Astrocyte of the spinal cord (primary cell): ENCODE data around the gene GRIK1.

Experiments
- DNase-seq: peaks from one replicate; pipeline ENCODE4 v3.0.0; 2011; ENCODE audit warnings: low read depth, low spot score
- H3K4me3 ChIP-seq: 2 replicates; pipeline ENCODE4 v1.5.1; 2011; ENCODE audit warnings: low read depth, mild to moderate bottlenecking, low read length, moderate library complexity
- CTCF ChIP-seq: IDR thresholded peaks from 2 replicates; pipeline ENCODE4 v1.5.1; 2012; ENCODE audit warnings: low read depth, mild to moderate bottlenecking, low read length, inconsistent platforms
- in situ Hi-C: cut with HindIII; loops from 2 replicates; pipeline ENCODE4 v1.10.0; 2017; ENCODE audit warnings: low sequenced_read_pairs

GRIK1 gene

GRCh38 chr21:29829564-29830275 lies 110.1 kb downstream of the GRIK1 start:
- in situ Hi-C loops: no loop called here
- no peak for TF ChIP-seq CTCF
- peak; percentile 25 for DNase-seq
- no peak overlapping the region for H3K4me3 ChIP-seq

- in situ Hi-C loops: no loop called here
- no peak overlapping the region for H3K4me3 ChIP-seq
- TF ChIP-seq CTCF: no peak
- no peak for DNase-seq
Measured at GRCh38 chr21:29827647-29828046, 112.1 kb downstream of the GRIK1 start.

GRCh38 chr21:29827236-29827635 lies 112.6 kb downstream of the GRIK1 start:
- in situ Hi-C loops: no loop called here
- no peak for TF ChIP-seq CTCF
- no peak overlapping the region for H3K4me3 ChIP-seq
- DNase-seq: no peak

- DNase-seq: no peak
- TF ChIP-seq CTCF: no peak
- H3K4me3 ChIP-seq: no peak overlapping the region
- in situ Hi-C loops: no loop called here
Measured at GRCh38 chr21:29826386-29826785, 113.4 kb downstream of the GRIK1 start.

GRCh38 chr21:29825936-29826335 lies 113.9 kb downstream of the GRIK1 start:
- no peak overlapping the region for H3K4me3 ChIP-seq
- no peak for DNase-seq
- in situ Hi-C loops: no loop called here
- no peak for TF ChIP-seq CTCF

GRCh38 chr21:29825345-29825744 lies 114.5 kb downstream of the GRIK1 start:
- no peak for TF ChIP-seq CTCF
- H3K4me3 ChIP-seq: no peak overlapping the region
- in situ Hi-C loops: no loop called here
- DNase-seq: no peak
